HEK293T (cell line): ENCODE measurements around the gene NAALADL2.

ENCODE experiments used
- ARNT ChIP-seq: fragments of 450-650 bp; IDR thresholded peaks from 2 replicates; pipeline ENCODE4 v1.6.1; 2017; ENCODE audit warnings: mild to moderate bottlenecking
- BHLHE40 ChIP-seq: fragments of 450-650 bp; IDR thresholded peaks from 2 replicates; pipeline ENCODE4 v1.6.1; 2016; ENCODE audit warnings: mild to moderate bottlenecking, moderate library complexity, borderline replicate concordance
- ELF4 ChIP-seq: fragments of 450-650 bp; IDR thresholded peaks from 2 replicates; pipeline ENCODE4 v1.6.1; 2017; ENCODE audit warnings: antibody characterized with exemption
- FOXA1 ChIP-seq: fragments of 450-650 bp; IDR thresholded peaks from 2 replicates; pipeline ENCODE4 v1.6.1; 2016; ENCODE audit warnings: mild to moderate bottlenecking
- FOXK2 ChIP-seq: fragments of 450-650 bp; IDR thresholded peaks from 2 replicates; pipeline ENCODE4 v1.6.1; 2016; ENCODE audit warnings: mild to moderate bottlenecking
- FOXM1 ChIP-seq: fragments of 450-650 bp; IDR thresholded peaks from 2 replicates; pipeline ENCODE4 v1.6.1; 2017; ENCODE audit warnings: mild to moderate bottlenecking, borderline replicate concordance
- HDGF ChIP-seq: fragments of 450-650 bp; IDR thresholded peaks from 2 replicates; pipeline ENCODE4 v1.6.1; 2017; ENCODE audit warnings: antibody characterized with exemption, borderline replicate concordance
- LEF1 ChIP-seq: fragments of 450-650 bp; IDR thresholded peaks from 2 replicates; pipeline ENCODE4 v1.6.1; 2017; ENCODE audit warnings: mild to moderate bottlenecking, borderline replicate concordance
- NFRKB ChIP-seq: fragments of 450-650 bp; IDR thresholded peaks from 2 replicates; pipeline ENCODE4 v1.6.1; 2016; ENCODE audit warnings: mild to moderate bottlenecking, moderate library complexity
- PKNOX1 ChIP-seq: fragments of 450-650 bp; IDR thresholded peaks from 2 replicates; pipeline ENCODE4 v1.6.1; 2016
- SP1 ChIP-seq: fragments of 450-650 bp; IDR thresholded peaks from 2 replicates; pipeline ENCODE4 v1.6.1; 2017
- SUZ12 ChIP-seq: fragments of 450-650 bp; IDR thresholded peaks from 2 replicates; pipeline ENCODE4 v1.6.1; 2016; ENCODE audit warnings: mild to moderate bottlenecking
- TARDBP ChIP-seq: fragments of 450-650 bp; IDR thresholded peaks from 2 replicates; pipeline ENCODE4 v1.6.1; 2016
- ZNF384 ChIP-seq: fragments of 450-650 bp; IDR thresholded peaks from 2 replicates; pipeline ENCODE4 v1.6.1; 2016

GRCh38 chr3:174945951-174946350 lies 86.8 kb downstream of the NAALADL2 start:
- no peak for TF ChIP-seq PKNOX1
- no peak for TF ChIP-seq FOXM1
- no peak for TF ChIP-seq SUZ12
- TF ChIP-seq SP1, result no peak
- TF ChIP-seq ARNT, result no peak
- TF ChIP-seq FOXA1, result no peak
- TF ChIP-seq BHLHE40, result no peak
- TF ChIP-seq ELF4, result no peak
- no peak for TF ChIP-seq NFRKB
- no peak for TF ChIP-seq ZNF384
- no peak for TF ChIP-seq HDGF
- TF ChIP-seq TARDBP, result no peak
- no peak for TF ChIP-seq LEF1
- TF ChIP-seq FOXK2, result no peak
